Measurements from ENCODE around the gene NKX2-2. TPM values are rescaled to one million over a fixed set of nuclear protein-coding genes. Genes with fewer than 3 reads are reported as not detected.

The NKX2-2 gene
- total RNA-seq, 4 donors from 2014 or later = not detected

- Histone ChIP-seq H3K27me3 (peaks cover 4% of the 10 kb centered on the region), H3K9me3 (peaks cover 4% of the 10 kb centered on the region), H3K36me3 (no peaks in the 10 kb centered on the region), H3K4me3 (no peak overlapping the region), H3K4me1 (no peaks in the 10 kb centered on the region), H3K27ac (no peak overlapping the region)
- no peak for TF ChIP-seq EP300 (IDR thresholded peaks at IDR 0.05)
- DNase-seq (ENCODE audit: low spot score in 2 of 2) = no peak
Observed at GRCh38 chr20:21465799-21466198, 48.1 kb downstream of the NKX2-2 start.

GRCh38 chr20:21464916-21465315, 48.9 kb downstream of the NKX2-2 start:
- H3K27ac ChIP-seq = no peak overlapping the region
- H3K4me1 ChIP-seq = no peaks in the 10 kb centered on the region
- WGBS = 65% methylated on average over 2 of the region's 2 CpGs
- no peak for TF ChIP-seq POLR2A (IDR thresholded peaks at IDR 0.05)
- TF ChIP-seq CTCF (IDR thresholded peaks at IDR 0.05) = no peak
- TF ChIP-seq POLR2AphosphoS5 (IDR thresholded peaks at IDR 0.05) = no peak
- no peak for TF ChIP-seq EP300 (IDR thresholded peaks at IDR 0.05)
- H3K9me3 ChIP-seq = peaks cover 4% of the 10 kb centered on the region
- no peak for DNase-seq (ENCODE audit: low spot score in 2 of 2)
- H3K27me3 ChIP-seq = peaks cover 7% of the 10 kb centered on the region
- H3K4me3 ChIP-seq = no peak overlapping the region
- no peaks in the 10 kb centered on the region for H3K36me3 ChIP-seq

Other genes with a start within 250 kb of the NKX2-2 start
- 10 to 100 TPM; 41.3 to 51.0 (median 46.4) TPM for gene XRN2, start 210.7 kb downstream of the NKX2-2 start, total RNA-seq
- gene NKX2-4, start 116.5 kb downstream of the NKX2-2 start, total RNA-seq = not detected
- under 1 TPM in 2 of 4 donors, not detected in 2; 0.08 to 0.21 TPM for gene PAX1, start 191.6 kb upstream of the NKX2-2 start, total RNA-seq